Spleen (tissue), 7 donors: ENCODE data around the gene EIF1AD.

Source experiments
- POLR2A ChIP-seq, 3 donors: fragments of 450-650 bp; IDR thresholded peaks; one replicate each; pipeline ENCODE4 v1.5.1; 2017; ENCODE audit warnings: antibody characterized with exemption in 3 of 3, mild to moderate bottlenecking in 1 of 3
- POLR2AphosphoS5 ChIP-seq, 3 donors: sonication (generic); formaldehyde crosslinking; IDR thresholded peaks; one replicate each; pipeline ENCODE4 v1.5.1; 2017; ENCODE audit warnings: antibody characterized with exemption in 3 of 3
- TF ChIP-seq, protein P1 (sequence below), 11 experiments: fragments of 200-600 bp in 7 of 11; fragments of 450-650 bp in 4 of 11; sonication (generic) in 4 of 11; IDR thresholded peaks in 8 of 11; conservative IDR thresholded peaks in 3 of 11; 1 replicate in 7 of 11; 2 replicates in 4 of 11; pipeline versions ENCODE4 v1.4.0 to v1.8.0; 2016 to 2021; ENCODE audit warnings: antibody characterized with exemption in 11 of 11, inconsistent platforms in 4 of 11, mild to moderate bottlenecking in 1 of 11
- donor health status: DM: no; HTN: no; CAD: no; lungs with moderate emphysema.
- donor health status: DM: no; HTN: no; CAD: no.
- donor health status: DM: no; HTN: no; CAD: no.

DNA sequence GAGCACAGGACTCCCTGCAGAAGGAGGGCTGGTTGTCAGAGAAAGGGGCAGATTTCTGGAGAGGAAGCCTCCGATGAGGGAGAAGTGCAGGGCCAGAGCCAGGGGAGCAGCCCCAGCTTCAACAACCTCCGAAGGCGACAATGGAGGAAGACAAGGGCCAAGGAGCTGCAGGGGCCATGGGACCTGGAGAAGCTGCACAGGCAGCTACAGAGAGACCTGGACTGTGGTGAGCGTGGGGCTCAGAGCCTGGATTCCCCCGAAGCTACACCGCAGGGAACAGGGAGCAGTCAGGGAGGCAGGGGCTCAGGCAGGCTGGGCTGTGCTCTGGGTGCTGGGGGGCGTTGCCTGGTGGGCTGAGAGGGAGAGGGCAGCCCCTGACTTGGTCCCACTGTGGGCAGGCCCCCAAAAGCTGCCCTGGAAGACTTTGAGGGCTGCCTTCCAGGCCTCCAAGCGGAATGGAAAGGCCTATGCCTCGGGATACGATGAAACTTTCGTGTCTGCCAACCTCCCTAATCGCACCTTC, 54.3 kb downstream of the EIF1AD start:
- TF ChIP-seq, protein P1, sequence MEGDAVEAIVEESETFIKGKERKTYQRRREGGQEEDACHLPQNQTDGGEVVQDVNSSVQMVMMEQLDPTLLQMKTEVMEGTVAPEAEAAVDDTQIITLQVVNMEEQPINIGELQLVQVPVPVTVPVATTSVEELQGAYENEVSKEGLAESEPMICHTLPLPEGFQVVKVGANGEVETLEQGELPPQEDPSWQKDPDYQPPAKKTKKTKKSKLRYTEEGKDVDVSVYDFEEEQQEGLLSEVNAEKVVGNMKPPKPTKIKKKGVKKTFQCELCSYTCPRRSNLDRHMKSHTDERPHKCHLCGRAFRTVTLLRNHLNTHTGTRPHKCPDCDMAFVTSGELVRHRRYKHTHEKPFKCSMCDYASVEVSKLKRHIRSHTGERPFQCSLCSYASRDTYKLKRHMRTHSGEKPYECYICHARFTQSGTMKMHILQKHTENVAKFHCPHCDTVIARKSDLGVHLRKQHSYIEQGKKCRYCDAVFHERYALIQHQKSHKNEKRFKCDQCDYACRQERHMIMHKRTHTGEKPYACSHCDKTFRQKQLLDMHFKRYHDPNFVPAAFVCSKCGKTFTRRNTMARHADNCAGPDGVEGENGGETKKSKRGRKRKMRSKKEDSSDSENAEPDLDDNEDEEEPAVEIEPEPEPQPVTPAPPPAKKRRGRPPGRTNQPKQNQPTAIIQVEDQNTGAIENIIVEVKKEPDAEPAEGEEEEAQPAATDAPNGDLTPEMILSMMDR (IDR thresholded peaks at IDR 0.05 in 8 of 11, conservative IDR thresholded peaks at IDR 0.05 in 3 of 11), result no peak
- TF ChIP-seq POLR2AphosphoS5 (IDR thresholded peaks at IDR 0.05), result no peak
- no peak for TF ChIP-seq POLR2A (IDR thresholded peaks at IDR 0.05)
